GM13976 (cell line): ENCODE data around the gene SSNA1.

Experiments used
- DNase-seq: peaks from one replicate; pipeline ENCODE4 v3.0.0; 2012; ENCODE audit warnings: low spot score
- in situ Hi-C: fragments of 300-500 bp; cut with MboI; formaldehyde crosslinking; loops from one replicate; pipeline ENCODE4 v1.12.0; 2022; ENCODE audit warnings: low sequenced_read_pairs, mixed read lengths, inconsistent platforms; ENCODE audit not compliant: unreplicated experiment
- TF ChIP-seq, protein P1 (sequence below): IDR thresholded peaks from 2 replicates; pipeline ENCODE4 v1.5.1; 2012; ENCODE audit warnings: borderline replicate concordance, mild to moderate bottlenecking; ENCODE audit not compliant: insufficient read depth; ENCODE audit errors: extremely low read depth, missing control alignments, control extremely low read depth

The SSNA1 gene

DNA sequence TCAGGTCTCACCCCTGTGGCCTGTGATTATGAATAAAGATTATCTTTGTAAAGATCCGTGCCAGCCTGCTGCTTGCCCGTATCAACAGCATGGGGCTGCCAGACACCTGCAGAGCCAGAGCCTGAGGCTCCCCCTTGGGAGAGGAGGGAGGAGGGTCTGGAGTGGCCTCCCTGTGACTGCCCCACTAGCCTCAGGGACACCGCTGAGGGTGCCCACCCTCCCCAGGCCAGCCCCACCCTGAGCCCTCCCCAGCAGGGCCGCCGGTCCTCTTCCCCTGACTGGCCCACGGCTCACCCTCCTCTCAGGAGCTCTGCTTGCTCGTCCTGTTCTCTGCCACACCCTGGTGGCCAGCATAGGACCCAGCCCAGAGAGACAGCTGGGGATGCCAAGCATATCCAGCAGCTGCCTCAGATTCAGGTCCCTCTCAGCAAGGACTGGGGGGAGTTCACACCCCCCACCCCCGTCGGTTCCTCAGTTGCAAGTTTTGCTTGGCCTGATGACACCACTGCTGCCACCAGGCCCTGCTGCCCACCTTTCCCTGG, 1.9 kb downstream of the SSNA1 start:
- no peak for DNase-seq
- TF ChIP-seq, protein P1, sequence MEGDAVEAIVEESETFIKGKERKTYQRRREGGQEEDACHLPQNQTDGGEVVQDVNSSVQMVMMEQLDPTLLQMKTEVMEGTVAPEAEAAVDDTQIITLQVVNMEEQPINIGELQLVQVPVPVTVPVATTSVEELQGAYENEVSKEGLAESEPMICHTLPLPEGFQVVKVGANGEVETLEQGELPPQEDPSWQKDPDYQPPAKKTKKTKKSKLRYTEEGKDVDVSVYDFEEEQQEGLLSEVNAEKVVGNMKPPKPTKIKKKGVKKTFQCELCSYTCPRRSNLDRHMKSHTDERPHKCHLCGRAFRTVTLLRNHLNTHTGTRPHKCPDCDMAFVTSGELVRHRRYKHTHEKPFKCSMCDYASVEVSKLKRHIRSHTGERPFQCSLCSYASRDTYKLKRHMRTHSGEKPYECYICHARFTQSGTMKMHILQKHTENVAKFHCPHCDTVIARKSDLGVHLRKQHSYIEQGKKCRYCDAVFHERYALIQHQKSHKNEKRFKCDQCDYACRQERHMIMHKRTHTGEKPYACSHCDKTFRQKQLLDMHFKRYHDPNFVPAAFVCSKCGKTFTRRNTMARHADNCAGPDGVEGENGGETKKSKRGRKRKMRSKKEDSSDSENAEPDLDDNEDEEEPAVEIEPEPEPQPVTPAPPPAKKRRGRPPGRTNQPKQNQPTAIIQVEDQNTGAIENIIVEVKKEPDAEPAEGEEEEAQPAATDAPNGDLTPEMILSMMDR, result no peak
- in situ Hi-C loops, result no loop called here

DNA sequence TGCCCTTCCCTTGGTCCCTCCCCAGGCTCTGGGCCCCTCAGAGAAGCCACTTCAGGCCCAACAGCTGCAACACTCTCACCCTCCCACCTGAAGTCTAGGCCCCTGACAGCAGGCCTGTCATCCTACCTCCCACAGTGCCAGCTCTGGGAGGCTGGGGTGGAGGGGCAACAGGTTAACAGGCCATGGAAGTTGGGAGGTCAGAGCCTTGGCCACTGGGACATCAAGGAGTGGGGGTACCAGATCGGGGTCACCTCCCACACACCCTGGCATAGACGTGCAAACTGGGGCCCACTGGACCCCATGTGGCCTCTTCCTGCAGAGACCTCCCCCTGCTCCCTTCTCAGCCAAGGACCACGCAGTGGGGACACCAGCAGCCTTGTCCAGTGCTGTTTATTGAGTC, 2.8 kb downstream of the SSNA1 start:
- DNase-seq, result no peak
- in situ Hi-C loops, result no loop called here
- TF ChIP-seq, protein P1, result no peak

DNA sequence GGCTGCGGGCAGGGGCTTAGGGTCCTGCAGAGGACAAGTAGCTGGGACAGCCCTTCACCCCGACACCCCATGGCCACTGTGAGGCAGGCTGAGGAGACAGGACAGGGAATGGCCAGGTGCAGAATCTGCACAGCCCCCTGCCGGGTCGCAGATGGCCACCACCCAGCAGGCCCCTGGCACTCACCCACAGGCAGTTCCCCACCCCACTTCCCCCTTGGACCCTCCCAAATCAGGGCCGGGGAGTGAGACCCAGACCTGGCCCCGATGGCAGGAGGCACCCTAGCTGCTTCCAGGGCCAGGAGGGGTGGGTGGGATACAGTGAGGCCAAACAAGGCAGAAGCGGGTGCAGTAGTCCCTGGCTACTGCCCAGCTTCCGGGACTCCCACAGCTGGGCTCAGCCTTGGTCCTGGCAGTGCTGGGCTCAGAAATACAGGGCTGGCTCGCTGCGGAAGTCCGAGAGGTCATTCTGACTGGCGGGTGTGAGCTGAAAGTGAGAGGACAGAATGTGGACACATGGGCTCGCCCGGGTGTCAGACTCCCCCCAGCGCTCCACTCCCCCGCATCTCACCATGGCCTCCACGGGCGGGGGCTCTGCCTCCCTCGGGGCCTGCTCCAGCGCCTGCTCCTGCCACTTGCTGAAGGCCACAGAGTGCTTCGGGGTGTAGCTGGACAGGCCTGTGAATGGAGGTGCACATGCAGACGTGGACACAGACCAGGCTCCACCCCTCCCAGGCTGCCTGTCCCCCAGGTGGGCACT, 3.4 kb downstream of the SSNA1 start:
- in situ Hi-C loops, result no loop called here
- TF ChIP-seq, protein P1, result no peak

DNA sequence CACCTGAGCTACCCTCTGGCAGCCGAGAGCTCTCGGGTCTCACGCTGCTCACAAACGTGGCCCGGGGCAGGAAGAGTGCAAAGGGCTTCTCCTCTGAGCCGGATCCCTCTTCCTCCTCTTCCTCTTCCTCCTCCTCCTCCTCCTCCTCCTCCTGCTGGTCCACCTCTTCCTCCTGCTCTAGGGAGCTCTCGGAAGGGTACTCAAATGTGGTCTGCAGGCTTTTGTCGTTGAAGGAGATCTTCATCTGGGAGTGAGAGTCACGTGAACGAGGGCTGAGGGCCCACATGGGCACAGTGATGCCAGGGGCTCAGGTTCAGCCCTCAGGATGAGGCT, 3.9 kb downstream of the SSNA1 start:
- in situ Hi-C loops, result no loop called here
- TF ChIP-seq, protein P1, result no peak
- DNase-seq, result no peak

More for the DNA sequence above, 3.4 kb downstream of the SSNA1 start:
- DNase-seq, result no peak

DNA sequence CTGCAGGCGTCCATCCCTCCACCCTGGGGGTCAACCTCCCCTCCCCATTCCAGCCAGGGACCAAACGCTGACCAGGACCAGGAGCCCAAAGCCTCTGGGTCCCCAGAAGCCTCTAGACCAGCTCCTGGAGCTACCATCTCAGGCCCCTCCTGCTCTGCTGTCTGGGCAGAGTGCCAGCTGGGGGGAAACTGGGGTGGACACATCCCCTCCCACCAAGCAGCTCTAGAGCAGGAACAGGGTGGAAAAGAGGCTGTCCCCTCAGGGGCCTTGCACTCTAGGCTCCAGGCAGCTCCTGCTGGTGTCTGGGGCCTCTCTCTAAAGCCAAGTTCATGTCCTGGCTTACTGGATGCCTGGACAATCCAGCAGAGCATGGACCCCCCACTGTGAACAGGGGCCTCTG, 4.4 kb downstream of the SSNA1 start:
- in situ Hi-C loops, result no loop called here
- TF ChIP-seq, protein P1, result no peak
- no peak for DNase-seq

DNA sequence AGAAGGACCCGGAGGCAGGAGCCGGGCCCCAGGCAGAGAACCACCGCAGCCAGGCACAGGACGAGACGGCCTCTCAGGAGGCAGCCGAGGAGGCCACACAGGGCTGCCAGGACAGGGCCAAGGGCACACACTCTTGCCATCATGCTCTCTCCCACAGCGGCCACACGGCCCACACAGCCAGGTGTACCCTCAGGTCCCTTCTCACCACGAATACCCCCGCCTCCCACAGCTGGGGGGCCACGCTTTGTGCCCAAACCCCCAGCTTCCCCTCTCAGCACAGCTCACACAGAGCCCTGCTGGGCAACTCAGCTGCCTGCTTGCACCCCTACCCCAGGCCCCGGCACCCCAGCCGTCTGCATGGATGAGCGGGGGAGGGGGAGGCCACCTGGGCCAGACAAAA, 5.3 kb downstream of the SSNA1 start:
- TF ChIP-seq, protein P1, result no peak
- in situ Hi-C loops, result no loop called here

DNA sequence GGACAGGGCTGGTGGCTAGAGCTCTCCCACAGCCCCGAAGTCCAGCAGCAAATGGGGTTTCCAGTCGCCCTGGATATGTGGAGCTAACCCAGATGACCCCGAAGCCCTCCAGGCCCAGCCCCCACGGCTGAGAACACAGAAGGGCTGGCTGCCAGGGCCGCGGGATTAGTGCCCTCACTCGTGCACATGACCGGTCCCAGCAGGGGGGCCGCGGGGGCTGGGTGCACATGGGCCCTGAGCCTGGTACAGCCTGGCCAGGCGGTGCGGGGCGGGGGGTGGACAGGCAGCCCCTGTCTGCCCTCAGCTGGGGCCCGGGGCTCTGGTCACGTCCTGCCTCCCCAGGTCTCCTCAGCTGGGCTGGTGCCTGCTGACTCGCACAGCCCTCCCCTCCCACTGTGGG, 5.9 kb downstream of the SSNA1 start:
- no peak for DNase-seq
- in situ Hi-C loops, result no loop called here
- TF ChIP-seq, protein P1, result no peak

More for the DNA sequence above, 5.3 kb downstream of the SSNA1 start:
- no peak for DNase-seq
